ENCODE results near the gene HSDL1. TPM values are rescaled to one million over a fixed set of nuclear protein-coding genes. Genes with fewer than 3 reads are reported as not detected.

The HSDL1 gene
- total and polyA plus RNA-seq, 2 of the 4 experiments (the other 2 are of a cell fraction) = 11.6 to 18.3 TPM

- POLR2A ChIA-PET (ENCODE audit: unreplicated experiment) = no interaction called here
- Histone ChIP-seq H3K4me2 (ENCODE audit: low read depth, low read length) (no peak overlapping the region), H3K9me1 (ENCODE audit: insufficient read depth, low read length) (peaks cover 20% of the 10 kb centered on the region), H2BK5ac (ENCODE audit: low read depth, low read length, poor library complexity, severe bottlenecking) (no peak overlapping the region), H2BK120ac (ENCODE audit: low read depth, low read length) (no peak overlapping the region), H3K4me1 (ENCODE audit: control insufficient read depth, insufficient read depth, low read length) (peaks cover 25% of the 10 kb centered on the region), H3K9ac (ENCODE audit: low read depth, low read length) (no peak overlapping the region), H3K14ac (replicated peaks; ENCODE audit: low read depth, low read length) (no peak overlapping the region), H2BK20ac (ENCODE audit: low read depth, low read length) (no peak overlapping the region), H3K4ac (ENCODE audit: low read depth, low read length) (no peak overlapping the region), H2AFZ (replicated peaks; ENCODE audit: low read length, poor library complexity) (no peak overlapping the region), H3K36me3 (ENCODE audit: control insufficient read depth, insufficient read depth, low read length) (no peaks in the 10 kb centered on the region), H2AK5ac (ENCODE audit: low read depth, low read length) (no peak overlapping the region), H3K79me1 (ENCODE audit: low read depth in 1 of 2, low read length in 2 of 2) (peaks cover 24 to 63% of the 10 kb centered on the region in 2 experiments), H2AK9ac (replicated peaks; ENCODE audit: low read depth, low read length, poor library complexity) (no peak overlapping the region), H2BK15ac (ENCODE audit: low read depth, low read length) (no peak overlapping the region), H3K56ac (ENCODE audit: extremely low read depth, insufficient read depth, low read length) (no peak overlapping the region), H4K5ac (ENCODE audit: low read depth, low read length) (no peak overlapping the region), H3K9me3 (ENCODE audit: control insufficient read depth, insufficient read depth, low read length) (no peaks in the 10 kb centered on the region), H3K27me3 (ENCODE audit: control insufficient read depth, insufficient read depth, low read length) (no peaks in the 10 kb centered on the region), H3K27ac (ENCODE audit: insufficient read depth, low read length) (no peak overlapping the region), H3K4me3 (ENCODE audit: insufficient read depth, low read depth, low read length) (no peak overlapping the region), H3K23ac (ENCODE audit: low read depth, low read length) (no peak overlapping the region; the same call in 1 of the 2 replicates), H3K18ac (ENCODE audit: low read depth, low read length) (no peak overlapping the region), H4K91ac (ENCODE audit: insufficient read depth, low read depth, low read length) (no peak overlapping the region), H4K8ac (ENCODE audit: low read depth in 2 of 2, low read length in 2 of 2) (no peak overlapping the region), H4K20me1 (ENCODE audit: insufficient read depth, low read length) (peaks cover 21% of the 10 kb centered on the region; the same call in 1 of the 2 replicates)
- no peak for TF ChIP-seq MAZ (IDR thresholded peaks at IDR 0.05; ENCODE audit: borderline replicate concordance, low read depth, low read length)
- no peak for TF ChIP-seq ELK1 (IDR thresholded peaks at IDR 0.05; ENCODE audit: borderline replicate concordance, low read depth, low read length)
- TF ChIP-seq SMC3 (IDR thresholded peaks at IDR 0.05; ENCODE audit: low read depth, low read length) = no peak
- TF ChIP-seq RAD21 (IDR thresholded peaks at IDR 0.05; ENCODE audit: low read length) = no peak
- no peak for TF ChIP-seq CHD1 (IDR thresholded peaks at IDR 0.05; ENCODE audit: low read depth, low read length)
- TF ChIP-seq FOS (IDR thresholded peaks at IDR 0.05; ENCODE audit: low read depth, low read length) = no peak
- no peak for TF ChIP-seq CTCF (conservative IDR thresholded peaks at IDR 0.05; ENCODE audit: low read depth, low read length)
- no peak for TF ChIP-seq RFX5 (IDR thresholded peaks at IDR 0.05; ENCODE audit: low read depth, low read length)
- TF ChIP-seq CEBPB (IDR thresholded peaks at IDR 0.05; ENCODE audit: low read depth, low read length) = no peak
- TF ChIP-seq NFE2L2 (IDR thresholded peaks at IDR 0.05; ENCODE audit: low read depth, low read length) = no peak
- no peak for TF ChIP-seq MAFK (IDR thresholded peaks at IDR 0.05; ENCODE audit: low read depth, low read length)
- no peak for TF ChIP-seq MXI1 (IDR thresholded peaks at IDR 0.05; ENCODE audit: borderline replicate concordance, low read depth, low read length)
- no peak for TF ChIP-seq RCOR1 (IDR thresholded peaks at IDR 0.05; ENCODE audit: insufficient replicate concordance, low read length)
- TF ChIP-seq USF2 (IDR thresholded peaks at IDR 0.05; ENCODE audit: low read depth, low read length) = no peak
- TF ChIP-seq BHLHE40 (IDR thresholded peaks at IDR 0.05; ENCODE audit: low read depth, low read length) = no peak
- TF ChIP-seq POLR2A (IDR thresholded peaks at IDR 0.05; ENCODE audit: low read depth, low read length) = no peak
- dilution Hi-C loops (cut with HindIII; ENCODE audit: low sequenced_read_pairs, unreplicated experiment) (no loop called here), in situ Hi-C loops (cut with MboI; ENCODE audit: low sequenced_read_pairs) (no loop called here), intact Hi-C loops (cut with micrococcal nuclease) (no loop called here)
- BruUV-seq (replicated peaks) = no TSS peak
- no peak for DNase-seq
- WGBS, 2 experiments (ENCODE audit: extremely low coverage in 2 of 2, insufficient read length in 1 of 2) = no CpG with 5 or more reads among the region's 7 CpGs
- ATAC-seq (ENCODE audit: low read depth) = no peak
- CTCF ChIA-PET = interaction anchor here (0.9 kb wide), 1 partner anchor 58 kb away, joined by 3 read pairs; no protein-coding TSS in a partner anchor
These were observed 7.1 kb downstream of the HSDL1 start for GRCh38 chr16:84137769-84138357.
